HG03064 (cell line): ENCODE data around the gene CCDC183.
A peak's percentile ranks its signal among the peaks of the same experiment; 100 is the strongest.
"Not testable (repeated sequence)": the region's sequence is repeated elsewhere in the genome, so short reads cannot be mapped to it uniquely, and the experiment has no call there.

Experiments used
- ATAC-seq: cut with Tn5 transposase; IDR thresholded peaks from one replicate; pipeline ENCODE4 v1.9.1; 2021; ENCODE audit warnings: low read depth; ENCODE audit not compliant: unreplicated experiment

Gene CCDC183

DNA sequence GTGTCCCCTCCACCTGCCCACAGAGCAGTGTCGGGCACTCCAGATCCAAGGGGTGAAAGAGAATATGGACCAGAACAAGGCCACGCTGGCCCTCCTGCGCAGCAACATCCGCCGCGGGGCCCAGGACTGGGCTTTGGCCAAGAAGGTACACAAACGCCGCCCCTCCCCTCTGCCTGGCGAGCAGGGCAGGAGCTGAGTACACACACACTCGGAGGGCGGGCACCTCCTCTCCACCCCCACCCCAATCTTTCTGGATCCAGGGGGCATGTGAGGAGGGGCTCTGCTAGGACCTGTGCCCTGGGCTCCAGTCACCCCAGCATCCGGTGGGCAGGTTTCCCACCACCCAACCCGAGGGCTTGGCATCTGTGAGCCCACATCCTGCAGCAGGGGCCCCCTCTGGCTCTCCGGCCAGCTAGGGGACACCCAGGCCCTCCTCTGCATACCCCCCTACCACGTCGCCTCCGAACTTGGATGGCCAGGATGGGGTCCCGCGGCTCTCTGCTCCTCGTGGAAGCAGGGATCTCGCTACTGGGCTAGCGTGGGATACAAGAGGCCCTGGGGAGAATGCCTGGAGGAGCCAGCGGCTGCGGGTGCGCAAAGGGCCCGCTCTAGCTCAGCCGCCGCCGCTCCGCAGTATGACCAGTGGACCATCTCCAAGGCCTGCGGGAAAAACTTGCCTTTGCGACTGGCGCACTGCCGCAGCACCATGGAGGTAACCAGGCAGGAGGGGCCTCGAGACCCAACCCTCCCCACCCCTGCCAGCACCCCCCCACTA lies 3.1 kb downstream of the CCDC183 start:
- ATAC-seq, result no peak

DNA sequence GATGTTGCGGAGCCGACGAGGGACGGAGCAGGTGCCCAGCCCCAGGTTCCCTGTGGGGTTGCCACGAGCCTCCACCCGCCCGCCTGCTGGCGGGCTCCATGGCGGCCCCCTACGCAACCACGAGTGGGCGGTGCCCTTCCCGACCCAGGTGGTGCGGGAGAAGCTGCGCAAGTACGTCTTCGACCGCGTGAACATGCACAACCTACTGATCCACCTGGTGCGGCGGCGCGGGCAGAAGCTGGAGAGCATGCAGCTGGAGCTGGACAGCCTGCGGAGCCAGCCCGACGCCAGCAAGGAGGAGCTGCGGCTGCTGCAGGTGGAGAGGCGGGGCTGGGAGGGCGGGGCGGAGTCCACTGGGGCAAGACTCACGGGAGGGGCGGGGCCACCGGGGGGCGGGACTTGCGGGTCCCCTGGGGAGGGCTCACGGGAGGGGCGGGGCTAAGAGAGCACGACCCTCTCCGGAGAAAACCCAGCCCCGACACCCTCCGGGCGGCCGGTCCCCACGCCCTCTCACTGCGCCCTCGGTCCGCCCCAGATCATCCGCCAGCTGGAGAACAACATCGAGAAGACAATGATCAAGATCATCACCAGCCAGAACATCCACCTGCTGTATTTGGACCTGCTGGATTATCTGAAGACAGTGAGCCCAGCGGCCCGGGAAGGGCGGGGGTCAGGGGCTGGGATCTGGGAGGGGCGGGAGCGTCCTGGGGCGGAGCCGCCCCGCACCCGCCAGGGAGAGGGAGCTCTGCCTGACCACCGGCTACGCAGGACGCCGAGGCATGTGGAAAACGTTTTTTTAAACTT lies 3.9 kb downstream of the CCDC183 start:
- no peak for ATAC-seq

DNA sequence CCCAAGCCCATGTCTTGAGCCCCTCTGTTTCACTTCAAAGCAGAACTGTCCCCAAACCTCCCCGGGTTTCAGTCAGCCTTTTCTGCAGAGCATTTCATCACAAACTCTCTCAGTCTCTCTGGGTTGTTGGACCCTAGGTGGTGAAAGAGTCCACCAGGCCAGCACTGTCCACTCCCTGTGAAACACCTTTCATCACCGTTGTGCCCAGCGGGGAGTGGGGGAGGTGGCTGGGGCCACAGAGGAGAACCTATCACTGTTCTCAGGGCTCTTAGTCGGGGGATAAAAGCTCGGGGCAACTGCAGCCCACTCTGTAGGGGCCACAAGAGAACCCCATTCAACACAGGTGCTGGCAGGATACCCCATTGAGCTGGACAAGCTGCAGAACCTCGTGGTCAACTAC lies 6.2 kb downstream of the CCDC183 start:
- no peak for ATAC-seq

DNA sequence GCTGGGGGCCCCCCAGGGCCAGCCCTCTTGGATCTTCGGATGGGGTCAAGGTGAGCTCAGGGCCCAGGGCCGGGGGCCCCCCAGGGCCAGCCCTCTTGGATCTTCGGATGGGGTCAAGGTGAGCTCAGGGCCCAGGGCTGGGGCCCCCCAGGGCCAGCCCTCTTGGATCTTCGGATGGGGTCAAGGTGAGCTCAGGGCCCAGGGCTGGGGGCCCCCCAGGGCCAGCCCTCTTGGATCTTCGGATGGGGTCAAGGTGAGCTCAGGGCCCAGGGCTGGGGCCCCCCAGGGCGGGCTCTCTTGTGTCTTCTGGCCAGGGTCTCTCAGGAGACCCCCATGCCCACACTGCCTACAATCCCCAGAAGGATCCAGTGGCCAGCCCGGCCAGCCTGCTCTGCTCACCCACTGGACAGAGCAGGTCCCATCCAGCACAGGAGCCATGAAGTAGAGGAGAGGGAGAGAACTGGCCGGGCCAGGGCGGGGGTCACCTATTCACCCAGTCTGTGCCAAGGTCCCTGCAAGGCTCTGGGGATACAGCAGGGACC lies 6.9 kb downstream of the CCDC183 start:
- not testable (repeated sequence) for ATAC-seq

DNA sequence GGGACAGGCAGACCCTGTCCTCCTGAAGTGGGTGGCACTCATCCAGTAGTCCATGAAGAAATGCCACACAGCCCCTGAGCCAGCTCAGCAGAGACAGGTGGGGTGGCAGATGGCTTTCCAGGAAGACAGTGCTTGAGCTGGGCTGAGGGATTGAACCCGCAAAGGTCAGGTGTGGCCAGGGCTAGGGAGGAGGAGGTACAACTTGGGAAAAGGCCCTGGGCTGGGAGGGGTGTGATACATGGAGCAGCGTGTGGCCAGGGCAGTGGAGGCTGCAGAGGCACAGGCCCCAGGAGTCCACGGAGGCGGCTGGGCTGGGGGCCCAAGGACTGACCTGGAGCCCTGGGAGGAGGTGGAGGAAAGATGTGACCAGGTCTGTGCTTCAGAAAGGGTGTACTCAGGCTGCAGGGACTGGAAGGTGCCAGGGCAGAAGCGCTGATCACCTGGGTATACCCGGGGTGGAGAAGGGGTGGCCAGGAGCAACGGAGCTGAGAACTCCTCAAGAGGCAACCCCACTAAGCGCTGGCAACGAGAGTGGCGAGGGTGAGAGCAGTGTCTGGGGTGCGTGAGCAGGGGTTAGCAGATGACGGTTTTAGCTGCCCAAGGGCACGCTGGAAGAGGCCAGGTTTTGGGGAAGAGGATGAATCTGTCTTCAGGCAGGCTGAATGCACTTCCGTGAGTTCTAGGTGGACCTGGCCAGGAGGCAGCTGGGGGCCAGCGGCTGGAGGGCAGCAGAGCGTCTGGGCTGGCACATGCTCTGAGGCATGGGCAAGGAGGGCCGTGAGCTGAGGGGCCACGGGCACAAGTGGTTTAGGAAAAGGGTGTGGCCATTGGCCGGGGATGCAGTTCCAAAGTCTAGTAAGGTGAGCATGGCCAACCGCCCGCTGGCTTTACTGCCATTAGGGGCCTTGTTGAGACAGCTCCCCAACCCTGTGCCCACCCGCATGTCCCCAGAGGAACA lies 7.7 kb downstream of the CCDC183 start:
- no peak for ATAC-seq

DNA sequence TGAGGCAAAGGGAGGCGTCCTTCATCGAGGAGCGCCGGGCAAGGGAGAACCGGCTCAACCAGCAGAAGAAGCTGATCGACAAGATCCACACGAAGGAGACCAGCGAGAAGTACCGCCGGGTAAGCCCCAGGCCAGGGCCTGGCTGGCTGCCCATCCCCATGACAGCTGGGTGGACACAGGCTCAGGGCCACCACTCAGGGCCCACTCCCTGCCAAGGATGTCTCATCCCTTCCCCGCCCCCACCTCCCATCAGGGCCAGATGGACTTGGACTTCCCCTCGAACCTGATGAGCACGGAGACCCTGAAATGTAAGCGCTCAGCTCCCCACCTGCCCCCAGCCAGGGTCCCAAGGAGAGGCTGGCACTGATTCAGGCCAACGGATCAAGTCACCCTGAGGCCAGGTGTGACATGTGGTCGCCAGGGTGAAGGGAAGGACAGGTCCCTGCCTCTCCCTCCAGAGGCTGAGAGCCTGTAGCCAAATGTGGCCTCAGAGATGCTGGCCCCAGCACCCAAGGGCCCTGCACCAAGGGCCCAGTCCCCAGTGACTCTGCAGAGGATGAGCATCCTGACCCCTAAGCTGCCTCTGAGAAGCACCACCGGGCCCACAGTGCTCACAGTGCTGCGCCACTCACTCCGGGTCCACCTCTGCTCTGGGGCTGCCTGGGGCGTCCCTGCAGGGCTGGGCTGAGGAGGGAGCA lies 8.5 kb downstream of the CCDC183 start:
- ATAC-seq, result no peak

DNA sequence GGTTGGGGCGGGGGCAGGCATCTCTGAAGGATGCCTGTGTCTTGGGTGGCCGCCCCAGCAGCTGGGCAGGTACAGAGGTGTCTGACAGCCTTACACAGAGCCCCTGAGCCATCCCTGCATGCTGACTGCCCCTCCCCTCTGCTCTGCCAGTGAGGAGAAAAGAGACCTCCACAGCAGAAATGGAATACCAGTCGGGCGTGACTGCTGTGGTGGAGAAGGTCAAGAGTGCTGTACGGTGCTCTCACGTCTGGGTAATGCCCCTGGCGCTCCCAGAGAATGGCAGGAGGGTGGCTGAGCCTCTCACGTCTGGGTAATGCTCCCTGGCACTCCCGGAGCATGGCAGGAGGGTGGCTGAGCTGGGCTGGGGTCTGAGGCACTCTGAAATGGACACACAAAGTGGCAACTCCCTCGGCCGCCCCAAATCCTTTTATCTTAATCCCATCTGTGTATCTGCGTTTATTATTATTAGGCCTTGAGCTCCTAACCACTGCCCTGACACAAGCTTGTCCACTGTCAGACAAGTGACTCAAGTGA lies 9.1 kb downstream of the CCDC183 start:
- no peak for ATAC-seq

DNA sequence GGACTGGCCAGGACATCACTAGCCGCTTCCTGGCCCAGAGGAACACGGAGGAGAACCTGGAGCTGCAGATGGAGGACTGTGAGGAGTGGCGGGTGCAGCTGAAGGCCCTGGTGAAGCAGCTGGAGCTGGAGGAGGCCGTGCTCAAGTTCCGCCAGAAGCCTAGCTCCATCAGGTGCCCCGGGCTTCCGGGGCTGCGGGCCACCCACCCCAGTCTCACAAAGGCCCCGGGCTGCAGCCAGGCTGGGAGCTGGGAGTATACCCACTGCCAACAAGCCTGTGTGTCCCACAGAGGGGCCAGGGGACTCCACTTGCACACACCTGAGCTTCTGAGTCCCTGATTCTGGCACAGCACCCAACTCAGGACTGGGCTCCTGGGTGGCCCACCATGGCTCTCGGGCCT lies 9.9 kb downstream of the CCDC183 start:
- no peak for ATAC-seq

DNA sequence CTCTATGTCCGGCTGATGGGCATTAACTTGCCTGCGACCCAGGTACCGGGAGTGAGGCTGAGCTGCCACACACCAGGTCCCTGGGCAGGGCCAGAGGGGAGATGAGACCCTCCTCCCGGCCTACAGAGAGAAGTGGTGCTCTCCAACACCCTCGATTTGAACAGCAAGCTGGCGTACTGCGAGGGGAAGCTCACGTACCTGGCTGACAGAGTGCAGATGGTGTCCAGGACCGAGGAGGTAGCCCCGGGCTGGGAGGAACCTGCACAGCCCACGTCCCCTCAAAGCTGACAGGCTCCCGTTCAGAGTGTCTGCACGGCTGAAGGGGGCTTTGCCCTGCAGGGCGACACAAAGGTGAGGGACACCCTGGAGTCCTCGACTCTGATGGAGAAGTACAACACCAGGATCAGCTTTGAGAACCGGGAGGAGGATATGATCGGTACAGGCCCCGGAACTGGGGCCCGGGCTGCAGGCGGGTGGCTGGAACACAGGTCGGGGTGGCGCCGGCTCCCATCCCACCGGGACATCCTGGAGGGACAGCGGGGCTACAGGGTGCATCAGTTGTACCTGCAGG lies 10.6 kb downstream of the CCDC183 start:
- ATAC-seq, result no peak

DNA sequence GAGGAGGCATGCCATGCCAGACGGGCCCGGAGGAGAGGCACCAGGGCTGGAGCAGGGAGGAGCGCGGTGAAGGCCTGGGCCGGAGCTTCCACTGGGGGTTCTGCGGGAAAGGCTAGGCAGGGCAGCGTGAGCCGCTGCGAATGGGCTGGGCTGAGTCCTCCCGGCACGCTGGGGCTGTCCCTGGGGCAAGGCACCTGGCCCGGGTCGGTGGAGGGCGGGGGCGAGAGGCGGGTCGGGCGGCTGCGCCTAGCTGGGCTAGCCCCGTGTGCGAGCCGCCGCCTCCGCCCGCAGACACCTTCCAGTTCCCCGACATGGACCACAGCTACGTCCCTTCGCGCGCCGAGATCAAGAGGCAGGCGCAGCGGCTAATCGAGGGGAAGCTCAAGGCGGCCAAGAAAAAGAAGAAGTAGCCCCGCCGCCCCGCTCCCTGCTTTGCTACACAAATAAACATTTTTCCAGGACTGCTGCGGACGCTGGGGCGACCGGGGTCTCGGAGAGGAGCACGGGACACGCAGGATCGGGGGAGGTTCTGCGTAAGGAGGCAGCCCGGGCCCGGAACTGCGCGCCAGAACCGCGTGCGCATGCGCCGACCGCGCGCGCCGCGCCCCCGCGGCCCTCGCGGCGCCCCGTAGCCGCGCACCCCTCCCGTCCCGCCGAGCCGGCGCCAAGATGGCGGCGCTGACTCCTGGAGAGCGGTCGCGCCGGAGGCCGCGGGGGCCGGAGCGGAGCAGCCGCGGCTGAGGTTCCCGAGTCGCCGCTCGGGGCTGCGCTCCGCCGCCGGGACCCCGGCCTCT lies 11.3 kb downstream of the CCDC183 start, which contains the start of gene RABL6:
Gene RABL6 (plus strand): TSS at position 668 of the 794 bp plus-strand sequence. CDS start 249 bp downstream, outside the sequence.
- peak; percentile 68 for ATAC-seq

DNA sequence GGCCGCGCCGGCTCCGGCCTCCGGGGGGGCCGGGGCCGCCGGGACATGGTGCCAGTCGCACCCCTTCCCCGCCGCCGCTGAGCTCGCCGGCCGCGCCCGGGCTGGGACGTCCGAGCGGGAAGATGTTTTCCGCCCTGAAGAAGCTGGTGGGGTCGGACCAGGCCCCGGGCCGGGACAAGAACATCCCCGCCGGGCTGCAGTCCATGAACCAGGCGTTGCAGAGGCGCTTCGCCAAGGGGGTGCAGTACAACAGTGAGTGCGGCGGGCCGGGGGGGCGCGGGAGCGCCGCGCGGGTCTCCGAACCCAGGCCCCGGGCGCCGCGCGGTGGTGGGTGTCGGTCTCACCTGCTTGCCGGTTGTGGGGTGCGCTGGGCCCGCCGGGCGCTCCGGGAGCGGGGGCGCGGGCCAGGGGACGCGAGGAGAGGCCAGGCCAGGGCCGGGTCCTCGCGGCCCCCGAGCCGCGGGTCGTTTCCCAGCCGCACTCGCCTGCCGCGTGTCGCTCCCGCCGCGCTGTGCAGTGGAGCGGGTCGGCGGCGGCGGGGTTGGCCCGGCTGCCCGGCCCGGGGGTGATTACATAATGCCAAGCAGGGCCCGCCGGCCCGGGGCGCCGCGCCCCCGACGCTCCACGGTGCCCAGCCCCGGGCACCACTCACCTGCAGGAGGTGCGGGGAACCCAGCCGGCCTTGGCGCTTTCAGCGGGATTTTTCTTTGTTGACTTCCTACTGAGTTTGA lies 12.1 kb downstream of the CCDC183 start:
- ATAC-seq, result peak; percentile 42

DNA sequence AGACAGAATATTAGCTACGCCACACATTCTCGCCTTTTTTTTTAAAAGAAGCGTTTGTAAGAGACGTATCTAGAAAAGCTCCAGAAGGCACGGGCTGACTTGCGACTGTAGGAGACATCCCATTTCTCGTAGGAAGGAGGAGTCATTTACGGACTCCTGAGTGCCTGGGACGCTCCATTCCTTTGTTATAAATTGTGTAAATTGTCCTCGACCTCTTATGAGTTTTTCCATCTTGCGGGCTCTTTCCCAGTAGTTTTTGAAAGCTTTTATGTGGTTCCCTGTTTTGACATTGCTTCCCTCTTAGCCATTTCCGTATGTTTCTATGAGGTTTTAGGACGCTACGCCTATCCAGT lies 12.6 kb downstream of the CCDC183 start:
- ATAC-seq, result no peak

DNA sequence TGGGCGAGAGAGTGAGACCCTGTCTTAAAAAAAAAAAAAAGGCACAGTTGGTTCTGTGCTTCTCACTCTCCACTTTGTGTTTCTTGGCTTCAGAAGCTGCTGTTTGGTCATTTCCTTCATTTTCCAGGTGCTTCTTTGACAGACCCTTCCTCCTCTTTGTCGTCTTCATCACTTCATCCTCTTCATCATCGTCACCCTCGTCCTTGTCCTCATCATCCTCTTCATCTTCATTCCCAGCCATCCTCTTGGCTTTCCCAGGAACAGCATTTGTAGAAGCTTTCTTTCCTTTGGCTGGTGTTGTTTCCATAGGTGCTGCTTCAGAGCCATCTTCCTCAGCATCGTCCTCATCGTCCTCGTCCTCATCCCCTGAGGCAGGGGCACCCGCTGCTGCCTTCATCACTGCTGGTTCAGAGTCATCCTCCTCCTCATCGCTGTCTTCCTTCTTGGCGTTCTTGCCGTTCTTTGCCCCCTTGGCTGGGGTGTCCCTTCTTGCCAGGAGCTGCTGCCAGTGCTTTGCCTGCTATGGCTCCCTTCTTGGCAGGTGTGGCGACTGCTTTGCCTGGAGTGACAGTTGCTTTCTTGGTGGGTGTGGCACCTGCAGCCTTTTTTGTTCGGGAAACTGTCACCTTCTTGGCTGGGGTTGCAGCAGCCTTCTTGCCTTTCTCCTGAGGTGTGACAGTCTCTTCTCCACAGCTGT lies 18.7 kb downstream of the CCDC183 start:
- ATAC-seq, result no peak

DNA sequence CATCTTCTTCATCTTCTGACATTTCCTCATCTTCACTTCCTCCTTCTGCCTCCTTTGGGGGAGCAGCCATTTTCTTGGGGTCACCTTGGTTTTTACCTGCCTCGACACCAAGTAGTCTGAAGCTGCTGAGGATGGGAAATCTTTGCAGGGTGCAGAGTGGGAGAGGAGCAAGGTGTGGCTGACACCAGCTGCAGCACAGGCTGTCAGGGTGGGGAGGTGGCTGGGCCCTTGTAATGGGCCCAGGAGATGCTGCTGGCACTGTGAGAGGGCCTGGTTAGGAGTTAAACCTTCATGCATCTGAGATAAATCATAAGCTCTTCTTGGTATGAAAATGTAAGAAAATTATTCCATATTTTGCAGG lies 19.3 kb downstream of the CCDC183 start:
- ATAC-seq, result no peak

DNA sequence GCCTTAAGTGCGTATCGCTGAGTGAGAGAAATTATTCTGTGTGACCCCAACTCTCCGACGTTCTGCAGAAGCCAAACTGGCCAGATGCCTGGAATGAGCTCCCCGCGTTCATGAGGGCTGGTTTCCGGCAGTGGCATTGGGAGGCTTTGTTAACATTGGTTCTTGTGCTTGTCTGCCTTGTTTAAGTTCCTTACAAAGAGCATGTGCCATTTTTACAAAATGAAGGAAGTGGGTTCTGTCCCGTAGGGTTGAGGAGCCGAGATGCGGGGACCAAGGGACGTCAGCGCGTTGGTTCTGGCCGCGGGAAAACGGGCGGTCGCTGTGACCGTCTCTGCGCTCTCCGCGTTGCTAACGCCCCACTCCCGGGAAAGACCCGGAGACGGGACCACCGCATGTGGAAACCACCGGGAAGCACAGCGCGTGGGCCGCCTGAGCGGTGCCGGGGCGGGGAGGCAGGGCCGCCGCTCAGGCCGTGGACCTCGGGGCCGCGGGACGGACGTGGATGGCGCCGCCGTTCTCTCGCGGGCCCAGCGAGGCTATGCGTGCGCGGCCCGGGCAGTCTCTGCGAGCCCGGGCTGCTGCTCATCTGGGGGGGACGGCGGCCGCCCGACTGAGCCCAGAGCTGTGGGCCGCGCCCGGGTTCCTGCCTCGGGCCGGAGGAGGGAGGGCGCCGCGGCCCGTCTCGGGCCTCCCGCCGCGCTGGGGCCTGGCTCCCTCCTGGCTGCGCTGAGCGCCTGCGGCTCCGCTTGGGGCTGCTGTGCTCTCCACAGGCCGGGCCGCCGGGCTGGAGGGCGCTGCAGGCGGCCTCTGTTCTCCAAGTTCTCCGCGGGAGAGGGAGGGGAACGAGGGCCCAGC lies 25.1 kb downstream of the CCDC183 start:
- ATAC-seq, result no peak

DNA sequence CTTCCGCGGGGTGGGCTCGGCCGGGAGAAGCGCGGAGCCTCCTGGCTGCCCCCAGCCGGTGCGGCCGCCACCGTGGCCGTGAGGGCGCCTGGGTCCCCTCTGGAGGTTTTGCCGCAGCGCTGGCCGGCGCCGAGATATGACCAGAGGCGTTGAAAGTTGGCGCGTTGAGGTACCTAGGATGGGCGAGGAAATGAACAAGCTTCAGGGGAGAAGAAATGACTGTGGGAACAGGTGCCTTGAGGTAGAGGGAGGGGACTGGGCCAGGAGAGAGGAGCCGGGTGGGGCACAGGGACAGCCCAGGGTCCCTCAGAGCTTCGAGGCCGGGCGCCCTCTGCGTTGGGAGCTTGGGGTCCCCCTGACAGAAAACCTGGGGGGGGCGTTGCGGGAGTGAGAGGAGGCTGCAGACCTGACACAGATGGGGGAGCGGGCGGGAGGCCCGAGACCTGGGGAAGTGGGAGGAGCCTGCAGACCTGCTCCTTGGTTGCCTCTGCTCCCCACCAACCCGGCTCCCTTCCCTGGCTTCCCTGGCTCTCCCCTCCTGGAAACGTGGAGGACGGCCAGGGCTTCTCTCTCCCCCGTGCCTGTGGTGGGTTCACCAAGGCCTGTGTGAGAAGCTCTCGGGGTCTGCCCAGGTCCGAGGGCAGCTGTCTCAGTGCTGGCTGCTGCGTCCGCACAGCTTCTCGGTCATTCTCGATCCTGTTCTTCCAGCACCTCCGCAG lies 25.8 kb downstream of the CCDC183 start:
- no peak for ATAC-seq
